Cardiac muscle cell (in vitro differentiated cells and primary cell): ENCODE measurements around the gene IKZF2. TPM values are rescaled to one million over a fixed set of nuclear protein-coding genes. Genes with fewer than 3 reads are reported as not detected.

ENCODE experiments used
- DNase-seq, 2 donors: peaks; one replicate each; pipeline versions ENCODE4 v3.0.0 to v3.0.0-alpha.2; 2010 to 2017; ENCODE audit warnings: low read depth in 1 of 2, low spot score in 1 of 2
- H3K27ac ChIP-seq: fragments of 200-600 bp; sonication (generic); 2 replicates; pipeline ENCODE4 v1.5.1; 2016
- H3K27me3 ChIP-seq: fragments of 200-600 bp; sonication (generic); 2 replicates; pipeline ENCODE4 v1.6.0; 2016; ENCODE audit warnings: control low read depth
- H3K36me3 ChIP-seq: fragments of 200-600 bp; sonication (generic); 2 replicates; pipeline ENCODE4 v1.5.1; 2016; ENCODE audit warnings: control low read depth
- H3K4me1 ChIP-seq: fragments of 200-600 bp; sonication (generic); 2 replicates; pipeline ENCODE4 v1.8.1; 2017; ENCODE audit warnings: low read depth, mild to moderate bottlenecking, mixed run types
- H3K4me3 ChIP-seq: fragments of 200-600 bp; sonication (generic); 2 replicates; pipeline ENCODE4 v1.5.1; 2016; ENCODE audit warnings: mild to moderate bottlenecking
- H3K9me3 ChIP-seq: fragments of 200-600 bp; sonication (generic); 2 replicates; pipeline ENCODE4 v1.5.1; 2017; ENCODE audit warnings: low read depth, mild to moderate bottlenecking, control low read depth
- CTCF ChIP-seq: IDR thresholded peaks from 2 replicates; pipeline ENCODE4 v1.5.1; 2012; ENCODE audit warnings: low read depth, mild to moderate bottlenecking, low read length
- polyA plus RNA-seq: library from polyadenylated mRNA; unstranded; fragments of >200 nt; fragmentation: Nextera tagmentation; extraction: Ambion mirVana; gene quantifications from 2 replicates; pipeline ENCODE4 v1.2.1, GENCODE V29; 2016
- total RNA-seq: library from RNA; depleted of rRNA; stranded (reverse); fragments of >200 nt; gene quantifications from 2 replicates; pipeline ENCODE4 v1.2.3, GENCODE V29; 2016

The IKZF2 gene
- total and polyA plus RNA-seq, 2 experiments from 2014 or later: 3.1 to 10.8 TPM

GRCh38 chr2:213011505-213011904, 139.9 kb downstream of the IKZF2 start:
- H3K27me3 ChIP-seq: no peaks in the 10 kb centered on the region
- no peaks in the 10 kb centered on the region for H3K9me3 ChIP-seq
- DNase-seq: no peak
- no peaks in the 10 kb centered on the region for H3K4me1 ChIP-seq
- H3K4me3 ChIP-seq: no peak overlapping the region
- no peak overlapping the region for H3K27ac ChIP-seq
- no peak for TF ChIP-seq CTCF
- no peaks in the 10 kb centered on the region for H3K36me3 ChIP-seq

DNA sequence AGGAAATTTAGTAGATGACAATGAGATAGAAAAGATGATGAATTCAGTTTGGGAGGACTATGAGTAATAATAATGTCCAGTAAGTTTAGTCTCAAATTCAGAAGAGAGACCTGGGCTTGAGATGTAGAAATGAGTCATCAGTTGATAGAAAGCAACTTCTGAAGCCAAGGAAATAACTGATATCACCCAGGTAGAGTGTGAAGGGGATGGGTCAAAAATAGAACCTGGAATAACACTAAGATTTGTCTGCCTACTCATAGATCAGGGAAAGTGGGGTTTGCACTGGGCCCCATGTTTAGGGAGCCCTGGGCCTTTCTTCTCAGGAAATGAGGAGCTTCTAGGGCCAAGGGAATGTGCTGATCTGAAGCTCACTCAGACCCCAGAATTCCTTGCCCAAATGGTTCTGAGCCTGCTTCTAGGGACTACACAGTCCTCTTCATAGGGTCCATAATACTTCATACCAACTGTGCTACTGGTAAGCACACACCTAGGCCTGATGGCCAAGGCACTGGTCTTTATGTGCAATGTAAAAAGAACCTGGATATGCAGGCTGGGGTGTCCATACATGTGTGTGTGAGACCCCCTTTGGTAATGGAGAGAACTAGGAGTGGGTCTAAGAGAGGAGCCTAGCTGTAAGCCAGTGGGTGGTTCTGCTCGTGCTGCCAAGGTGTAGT, 141.2 kb downstream of the IKZF2 start:
- no peaks in the 10 kb centered on the region for H3K9me3 ChIP-seq
- no peaks in the 10 kb centered on the region for H3K36me3 ChIP-seq
- no peaks in the 10 kb centered on the region for H3K4me1 ChIP-seq
- H3K4me3 ChIP-seq: no peak overlapping the region
- H3K27me3 ChIP-seq: no peaks in the 10 kb centered on the region
- TF ChIP-seq CTCF: no peak
- DNase-seq: no peak
- H3K27ac ChIP-seq: no peak overlapping the region

DNA sequence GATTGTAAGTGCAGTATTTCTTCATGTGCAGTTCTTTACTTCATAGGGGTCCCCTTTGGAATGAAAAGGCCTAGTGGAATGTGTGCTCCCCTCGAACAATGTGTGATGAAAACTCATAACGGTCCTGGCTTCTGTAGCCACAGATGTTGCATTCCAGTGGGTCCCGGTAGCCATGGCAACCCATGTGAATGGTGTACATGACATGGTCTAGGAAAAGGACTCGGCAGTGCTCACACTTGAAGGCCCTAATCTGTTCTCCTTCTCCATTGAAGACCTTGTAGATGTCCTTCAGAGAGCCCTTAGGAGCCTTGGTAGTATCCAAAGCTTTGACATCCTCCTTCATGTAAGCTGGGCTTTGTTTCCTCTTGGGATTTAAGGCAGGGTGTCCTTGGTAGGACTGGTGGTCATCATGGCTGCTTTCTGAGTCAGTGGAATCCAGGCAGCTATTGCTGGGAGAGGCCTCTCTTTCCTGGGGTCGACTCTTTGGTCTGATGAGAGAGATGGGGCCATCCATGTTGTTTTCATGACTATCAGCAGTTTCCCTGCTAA, 144.0 kb downstream of the IKZF2 start:
- Histone ChIP-seq H3K9me3 (no peaks in the 10 kb centered on the region), H3K4me1 (no peaks in the 10 kb centered on the region), H3K27me3 (no peaks in the 10 kb centered on the region), H3K27ac (no peak overlapping the region), H3K36me3 (no peaks in the 10 kb centered on the region), H3K4me3 (no peak overlapping the region)
- no peak for DNase-seq
- no peak for TF ChIP-seq CTCF

- H3K4me3 ChIP-seq: no peak overlapping the region
- no peak overlapping the region for H3K27ac ChIP-seq
- no peaks in the 10 kb centered on the region for H3K36me3 ChIP-seq
- DNase-seq: peak in 1 of 2 donors; percentile 38
- TF ChIP-seq CTCF: no peak
- H3K27me3 ChIP-seq: no peaks in the 10 kb centered on the region
- no peaks in the 10 kb centered on the region for H3K4me1 ChIP-seq
- no peaks in the 10 kb centered on the region for H3K9me3 ChIP-seq
These were observed 147.1 kb downstream of the IKZF2 start for GRCh38 chr2:213004197-213004821.

GRCh38 chr2:213002383-213002782, 149.0 kb downstream of the IKZF2 start:
- no peak for DNase-seq
- no peaks in the 10 kb centered on the region for H3K4me1 ChIP-seq
- H3K27me3 ChIP-seq: no peaks in the 10 kb centered on the region
- TF ChIP-seq CTCF: no peak
- H3K9me3 ChIP-seq: no peaks in the 10 kb centered on the region
- H3K4me3 ChIP-seq: no peak overlapping the region
- no peaks in the 10 kb centered on the region for H3K36me3 ChIP-seq
- H3K27ac ChIP-seq: no peak overlapping the region
